HG02588 (cell line): Measurements from ENCODE around the gene HOXD10.

ENCODE experiments used
- ATAC-seq: cut with Tn5 transposase; IDR thresholded peaks from one replicate; pipeline ENCODE4 v1.9.1; 2021; ENCODE audit warnings: mild to moderate bottlenecking, moderate library complexity; ENCODE audit not compliant: unreplicated experiment

Gene HOXD10

DNA sequence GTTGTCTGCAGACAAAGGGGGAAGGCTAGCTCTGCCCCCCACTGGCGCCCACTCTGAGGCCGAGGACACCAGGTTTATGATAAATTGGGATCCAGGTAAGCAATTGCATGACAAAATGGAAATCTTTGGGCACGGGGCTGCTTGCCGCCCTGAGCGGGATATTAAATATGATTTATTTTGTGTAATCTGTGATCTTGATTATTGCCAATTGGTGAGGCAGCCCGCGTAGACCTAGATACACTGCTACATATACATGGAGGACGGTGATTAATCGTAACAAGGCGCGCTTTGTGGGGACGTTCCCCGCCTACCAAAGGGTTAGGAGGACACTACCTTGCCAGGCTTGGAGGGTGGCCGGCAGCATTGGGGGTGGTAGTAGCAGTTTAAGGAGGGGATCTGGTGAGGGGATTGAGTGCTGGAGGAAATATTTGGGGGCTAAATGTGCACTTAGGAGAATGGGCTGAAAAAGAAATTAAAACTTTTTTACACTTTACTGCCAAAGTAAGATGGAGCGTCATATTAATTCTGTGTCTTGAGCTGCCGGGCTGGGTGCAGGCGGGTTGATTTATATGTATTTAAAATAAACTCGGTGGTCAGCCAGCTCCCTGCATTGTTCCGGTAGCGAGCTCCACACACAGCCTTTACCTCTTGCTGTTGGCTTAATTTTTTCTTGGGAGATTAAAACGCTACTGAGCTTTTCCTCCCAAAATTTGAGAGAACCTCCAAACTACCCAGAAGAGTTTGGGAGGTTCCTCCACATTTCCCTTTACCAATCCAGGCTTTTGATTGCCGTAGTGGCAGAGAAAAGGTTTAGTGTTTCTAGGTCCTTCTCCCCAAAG lies 44.6 kb downstream of the HOXD10 start:
- no peak for ATAC-seq

DNA sequence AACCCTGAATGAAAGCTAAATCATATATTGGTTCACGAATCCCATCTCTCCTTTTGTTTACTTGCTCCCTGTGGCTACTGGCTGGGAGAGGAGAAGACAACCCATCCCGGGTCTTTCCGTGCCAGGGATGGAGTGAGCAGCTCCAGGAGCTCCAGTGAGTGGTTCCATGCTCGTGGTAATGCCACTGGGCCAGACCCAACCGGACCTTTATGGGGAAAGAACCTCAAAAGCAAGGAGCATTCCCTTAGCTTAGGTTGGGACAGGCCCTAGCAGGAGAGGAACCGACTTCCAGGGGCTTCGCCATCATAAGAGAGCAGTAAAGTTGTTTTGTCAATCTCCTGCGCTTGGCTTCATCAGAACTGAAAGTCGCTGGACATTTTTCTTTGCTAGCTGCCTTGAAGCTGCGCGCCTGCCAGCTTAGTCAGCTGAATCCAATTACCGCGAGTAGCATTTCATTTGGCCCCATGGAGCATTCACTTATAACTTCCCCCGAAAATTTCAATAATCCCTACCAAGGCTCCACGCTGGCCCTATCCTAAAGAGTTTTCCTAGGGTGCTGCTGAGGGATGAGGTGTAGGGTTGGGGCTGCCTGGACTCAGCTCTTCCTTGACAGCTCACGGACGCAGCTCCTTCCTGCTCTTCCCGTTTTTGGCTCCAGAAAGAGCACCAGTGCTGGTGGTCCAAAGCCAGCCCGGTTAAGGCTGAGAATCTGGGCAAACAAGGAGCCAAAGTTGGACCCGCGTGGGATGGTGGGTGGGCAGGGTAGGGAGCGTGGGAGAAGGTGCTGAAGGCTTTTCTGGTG lies 45.4 kb downstream of the HOXD10 start:
- ATAC-seq = no peak

GRCh38 chr2:176162911-176163671 lies 46.5 kb downstream of the HOXD10 start:
- no peak for ATAC-seq

- no peak for ATAC-seq
Measured at GRCh38 chr2:176163672-176164056, 47.1 kb downstream of the HOXD10 start.

DNA sequence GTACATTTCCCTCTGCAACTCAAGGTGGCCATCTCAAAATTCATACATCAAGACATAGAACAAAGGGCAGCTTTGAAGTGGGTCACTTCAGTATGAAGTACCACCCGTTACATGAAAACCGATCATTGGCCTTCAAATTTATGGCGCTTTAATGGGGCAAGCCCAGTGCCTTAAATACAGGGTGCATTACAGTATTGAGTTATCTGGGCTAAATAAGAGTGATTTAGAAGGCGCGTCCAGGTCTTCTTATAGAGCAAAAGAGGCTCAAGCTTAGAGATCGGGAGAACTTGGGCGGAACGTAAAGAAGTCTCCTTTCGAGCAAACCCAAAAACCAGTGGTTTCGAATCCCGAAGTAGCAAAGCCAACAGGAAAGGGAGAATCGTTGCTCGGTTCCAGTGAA lies 47.6 kb downstream of the HOXD10 start:
- no peak for ATAC-seq

GRCh38 chr2:176164611-176165369 lies 48.2 kb downstream of the HOXD10 start:
- ATAC-seq = no peak

- no peak for ATAC-seq
Measured at GRCh38 chr2:176165370-176166050, 48.9 kb downstream of the HOXD10 start.

- no peak for ATAC-seq
Measured at GRCh38 chr2:176166272-176166671, 49.7 kb downstream of the HOXD10 start.

DNA sequence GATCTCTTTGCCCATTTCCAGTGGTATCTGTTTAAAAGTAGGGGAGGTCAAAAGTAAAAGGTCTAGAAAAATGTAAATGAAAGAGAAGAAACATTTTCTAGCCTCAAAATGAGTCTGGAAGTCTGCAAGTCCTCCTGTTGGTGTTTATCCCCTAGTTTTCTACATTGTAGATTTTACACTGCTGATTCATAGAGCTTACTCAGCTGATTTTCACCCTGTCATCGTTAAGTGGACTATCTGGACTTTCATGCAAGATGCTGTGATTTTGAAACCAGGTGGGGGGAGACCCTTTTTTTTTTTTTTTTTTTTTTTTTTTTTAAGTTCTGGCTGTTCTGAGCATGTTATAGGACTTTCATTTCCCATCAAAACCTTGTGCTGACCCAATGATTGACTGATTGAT lies 50.8 kb downstream of the HOXD10 start:
- no peak for ATAC-seq

DNA sequence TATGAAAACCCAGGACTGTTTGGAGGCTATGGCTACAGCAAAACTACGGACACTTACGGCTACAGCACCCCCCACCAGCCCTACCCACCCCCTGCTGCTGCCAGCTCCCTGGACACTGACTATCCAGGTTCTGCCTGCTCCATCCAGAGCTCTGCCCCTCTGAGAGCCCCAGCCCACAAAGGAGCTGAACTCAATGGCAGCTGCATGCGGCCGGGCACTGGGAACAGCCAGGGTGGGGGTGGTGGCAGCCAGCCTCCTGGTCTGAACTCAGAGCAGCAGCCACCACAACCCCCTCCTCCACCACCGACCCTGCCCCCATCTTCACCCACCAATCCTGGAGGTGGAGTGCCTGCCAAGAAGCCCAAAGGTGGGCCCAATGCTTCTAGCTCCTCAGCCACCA lies 52.6 kb downstream of the HOXD10 start:
- no peak for ATAC-seq
